Colonic mucosa (tissue), 4 donors: ENCODE measurements around the gene UPK3B. TPM values are rescaled to one million over a fixed set of nuclear protein-coding genes. Genes with fewer than 3 reads are reported as not detected.
"Not testable (repeated sequence)": the region's sequence is repeated elsewhere in the genome, so short reads cannot be mapped to it uniquely, and the experiment has no call there.

ENCODE experiments used
- DNase-seq: peaks from one replicate; pipeline ENCODE4 v3.0.0-alpha.2; 2020
- H3K27ac ChIP-seq: fragments of 200-600 bp; one replicate; pipeline ENCODE4 v1.8.0; 2021
- H3K27me3 ChIP-seq: fragments of 200-600 bp; one replicate; pipeline ENCODE4 v1.8.0; 2021
- H3K36me3 ChIP-seq: fragments of 200-600 bp; one replicate; pipeline ENCODE4 v1.8.0; 2021
- H3K4me1 ChIP-seq: fragments of 200-600 bp; one replicate; pipeline ENCODE4 v1.8.0; 2021; ENCODE audit warnings: mild to moderate bottlenecking
- H3K4me3 ChIP-seq: fragments of 200-600 bp; one replicate; pipeline ENCODE4 v1.8.0; 2021
- H3K9ac ChIP-seq, 2 donors: one replicate each; pipeline ENCODE4 v1.7.0; 2013; ENCODE audit warnings: control low read depth in 2 of 2, low read depth in 2 of 2, low read length in 2 of 2
- H3K9me3 ChIP-seq: fragments of 200-600 bp; one replicate; pipeline ENCODE4 v1.8.0; 2021
- intact Hi-C: fragments of 100-400 bp; cut with DNase I; formaldehyde crosslinking; loops from one replicate; pipeline ENCODE4 v1.14.1; 2022
- total RNA-seq, 2 donors: library from RNA; stranded (reverse); fragmentation: NEBNext Ultra II Directional in 1 of 2; extraction: Animal tissue kit (Norgen Biotek cat#: 25700) in 1 of 2; gene quantifications; one replicate each; pipeline ENCODE4 v1.2.1, GENCODE V29; 2021
- donor health status: healthy.
- donor health status: DM: no; HTN: no; CAD: no.
- donor health status: DM: no; HTN: no; CAD: no.

Gene UPK3B
- total RNA-seq, 2 donors from 2014 or later: 0.72 to 2.6 TPM

- H3K4me1 ChIP-seq, DNase-seq, H3K27me3 ChIP-seq, H3K9ac ChIP-seq, H3K9me3 ChIP-seq, H3K36me3 ChIP-seq, H3K27ac ChIP-seq, intact Hi-C loops, H3K4me3 ChIP-seq: not testable (repeated sequence)
Observed at GRCh38 chr7:76561342-76561741, 51.0 kb downstream of the UPK3B start.

- H3K9ac ChIP-seq, DNase-seq, H3K27ac ChIP-seq, H3K4me3 ChIP-seq, H3K27me3 ChIP-seq, H3K9me3 ChIP-seq, H3K4me1 ChIP-seq, intact Hi-C loops, H3K36me3 ChIP-seq: not testable (repeated sequence)
Observed at GRCh38 chr7:76565001-76565400, 54.6 kb downstream of the UPK3B start.

Other genes with a start within 250 kb of the UPK3B start
- gene HSPB1, start 207.9 kb upstream of the UPK3B start, total RNA-seq: 100 to 1,000 TPM; 539 to 844 TPM
- gene YWHAG, start 151.6 kb upstream of the UPK3B start, total RNA-seq: 100 to 1,000 TPM; 104 to 121 TPM
- under 1 TPM; 0.42 to 0.45 TPM for gene SSC4D, start 100.9 kb upstream of the UPK3B start, total RNA-seq
- 10 to 100 TPM in 1 of 2 donors, 1 to 10 TPM in 1; 4.8 to 13.9 TPM for gene ZP3, start 85.6 kb upstream of the UPK3B start, total RNA-seq
- gene DTX2, start 48.8 kb upstream of the UPK3B start, total RNA-seq: 10 to 100 TPM; 61.7 to 91.1 TPM
- not detected for gene SPDYE16, start 32.7 kb downstream of the UPK3B start, total RNA-seq
- gene POMZP3, start 116.7 kb downstream of the UPK3B start, total RNA-seq: 10 to 100 TPM in 1 of 2 donors, 1 to 10 TPM in 1; 6.5 to 21.1 TPM